HCEC 1CT (cell line): ENCODE results near the gene PAQR5.
"Not testable (repeated sequence)": the region's sequence is repeated elsewhere in the genome, so short reads cannot be mapped to it uniquely, and the experiment has no call there.

ENCODE experiments used
- DNase-seq: peaks from one replicate; pipeline ENCODE4 v3.0.0-alpha.2; 2017

Gene PAQR5

DNA sequence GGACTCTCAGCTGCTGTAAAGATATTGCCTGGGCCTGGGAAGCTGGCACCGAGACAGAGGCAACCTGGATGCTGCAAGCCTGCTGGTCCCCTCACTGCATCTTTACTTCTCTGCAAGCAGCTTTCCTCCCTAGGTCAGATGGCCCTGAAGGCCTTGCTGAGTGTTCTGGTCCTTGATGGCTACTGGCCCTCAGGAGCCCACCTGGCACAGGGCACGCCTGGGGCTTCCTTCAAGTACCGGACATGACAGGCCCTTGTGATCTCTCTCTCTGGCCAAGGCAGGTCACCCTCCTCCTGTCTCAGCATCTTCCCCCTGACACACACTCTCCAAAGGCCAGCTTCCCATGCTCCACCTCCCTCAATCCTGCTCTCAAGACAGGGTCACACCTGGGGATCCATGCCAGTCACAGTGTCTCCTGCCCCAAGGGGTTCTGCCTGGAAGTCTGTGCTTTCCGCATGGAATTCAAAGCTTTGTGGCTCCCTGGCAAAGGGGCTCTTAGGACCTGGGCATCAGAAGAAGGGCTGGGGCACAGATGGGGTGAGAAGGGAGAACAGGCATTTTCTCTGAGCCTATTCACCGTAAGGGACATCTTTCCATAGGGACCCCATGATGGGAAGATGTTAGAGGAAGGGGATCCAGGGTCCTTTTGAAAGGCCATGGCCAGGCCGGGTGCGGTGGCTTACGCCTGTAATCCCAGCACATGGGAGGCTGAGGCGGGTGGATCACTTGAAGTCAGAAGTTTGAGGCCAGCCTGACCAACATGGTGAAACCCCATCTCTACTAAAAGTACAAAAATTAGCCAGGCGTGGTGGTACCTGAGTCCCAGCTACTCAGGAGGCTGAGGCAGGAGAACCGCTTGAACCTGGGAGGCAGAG, 4.7 kb upstream of the PAQR5 start:
- DNase-seq, result no peak

GRCh38 chr15:69296606-69297005, 2.1 kb upstream of the PAQR5 start:
- no peak for DNase-seq

DNA sequence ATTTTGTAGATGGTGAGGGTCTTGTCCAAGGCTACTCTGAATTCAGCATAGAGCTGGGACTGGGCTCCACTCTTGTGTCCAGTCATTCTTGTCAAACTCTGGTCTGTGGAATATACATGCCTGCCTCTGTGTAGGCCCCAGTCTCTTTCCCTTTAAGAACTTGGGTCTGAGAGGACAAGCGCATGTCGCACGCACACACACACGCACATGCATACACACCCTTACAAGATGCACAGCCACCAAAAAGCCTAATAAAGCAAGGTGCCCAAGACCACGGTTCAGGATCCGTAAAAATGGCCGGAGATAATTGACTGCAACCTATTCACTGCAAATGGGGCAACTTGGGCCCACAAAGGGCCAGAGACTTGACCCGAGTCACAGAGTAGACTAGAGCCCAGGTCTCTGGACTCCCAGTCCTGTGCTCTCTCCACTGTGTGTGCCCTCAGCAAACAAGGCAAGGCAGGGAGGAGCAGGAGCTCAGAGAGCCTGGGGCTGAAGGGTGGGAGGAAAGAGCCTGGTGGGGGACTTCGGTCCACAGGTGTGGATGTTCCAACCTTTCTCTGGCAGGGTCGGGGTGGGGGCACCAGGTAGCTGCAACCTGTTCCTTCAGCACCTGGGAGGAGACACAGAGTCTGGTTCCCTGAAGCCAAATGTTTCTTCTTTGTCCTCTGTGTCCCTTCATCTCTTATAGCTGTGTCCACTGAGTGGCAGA, 914 bp upstream of the PAQR5 start:
- DNase-seq, result no peak

- no peak for DNase-seq
Observed at GRCh38 chr15:69298354-69298696, 387 bp upstream of the PAQR5 start.

DNA sequence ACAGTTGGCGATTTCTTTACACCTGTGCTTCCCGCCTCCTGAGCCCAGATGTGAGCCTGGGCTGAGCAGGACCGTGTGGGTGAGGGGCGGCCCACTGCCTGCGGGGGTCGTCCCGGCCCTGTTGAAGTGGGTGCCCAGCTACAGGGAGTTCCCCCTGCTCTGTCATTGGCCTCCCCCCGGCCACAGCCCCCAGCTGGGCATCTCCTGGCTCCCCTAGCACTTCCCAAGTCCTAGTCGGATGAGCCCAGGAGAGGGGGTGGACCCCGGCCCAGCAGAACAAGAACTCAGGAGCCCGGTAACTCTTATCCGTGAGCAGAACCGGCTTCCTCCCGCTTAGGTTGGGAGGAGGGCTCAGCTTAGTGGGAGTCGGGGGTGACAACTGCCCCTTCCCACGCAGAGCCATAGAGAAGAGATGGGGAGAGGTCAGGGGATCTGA, 757 bp downstream of the PAQR5 start:
- DNase-seq, result no peak

GRCh38 chr15:69299943-69300588, 1.4 kb downstream of the PAQR5 start:
- no peak for DNase-seq

- DNase-seq, result not testable (repeated sequence)
Observed at GRCh38 chr15:69301101-69301500, 2.4 kb downstream of the PAQR5 start.

GRCh38 chr15:69302087-69302486, 3.4 kb downstream of the PAQR5 start:
- not testable (repeated sequence) for DNase-seq

GRCh38 chr15:69302929-69303328, 4.2 kb downstream of the PAQR5 start:
- no peak for DNase-seq

DNA sequence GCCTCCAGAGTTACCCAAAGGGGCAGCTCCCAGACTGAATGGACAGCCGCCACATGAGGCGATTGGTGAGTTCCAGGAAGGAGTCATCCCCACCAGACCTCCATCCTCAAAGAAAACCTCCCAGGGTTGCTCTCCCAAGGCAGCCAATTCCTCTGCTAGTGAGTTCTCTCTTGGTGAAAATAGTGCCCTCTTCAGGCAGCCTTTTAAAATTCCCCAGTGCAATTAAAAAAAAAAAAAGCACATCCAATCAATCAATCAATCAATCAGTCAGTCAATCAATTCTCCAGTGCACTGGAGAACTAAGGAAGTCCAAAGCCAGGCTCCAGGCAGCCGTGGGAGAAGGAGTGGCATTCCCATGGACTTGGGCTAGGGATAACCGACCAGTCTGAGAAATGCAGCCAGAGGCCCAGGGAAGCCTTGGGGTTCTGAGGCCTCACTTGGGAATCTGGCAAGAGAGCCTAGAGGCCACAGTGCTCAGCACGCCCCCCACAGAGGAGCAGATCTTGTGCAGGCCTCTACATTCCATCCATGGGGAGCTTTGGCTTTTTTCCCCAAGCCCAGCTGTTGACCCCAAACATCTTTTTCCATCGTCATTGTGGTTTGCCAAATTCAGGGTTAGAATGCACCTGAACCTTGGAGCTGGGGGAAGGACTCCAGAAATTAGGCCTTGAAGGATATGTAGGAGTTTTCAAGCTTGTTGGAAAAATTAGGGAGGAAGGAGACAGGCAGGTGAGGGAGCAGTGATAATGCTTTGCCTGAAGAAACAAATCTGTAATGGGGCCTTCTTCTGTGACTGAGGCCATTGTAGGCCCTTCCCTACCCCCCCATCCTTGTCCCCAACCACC, 4.8 kb downstream of the PAQR5 start:
- DNase-seq, result peak; percentile 62

DNA sequence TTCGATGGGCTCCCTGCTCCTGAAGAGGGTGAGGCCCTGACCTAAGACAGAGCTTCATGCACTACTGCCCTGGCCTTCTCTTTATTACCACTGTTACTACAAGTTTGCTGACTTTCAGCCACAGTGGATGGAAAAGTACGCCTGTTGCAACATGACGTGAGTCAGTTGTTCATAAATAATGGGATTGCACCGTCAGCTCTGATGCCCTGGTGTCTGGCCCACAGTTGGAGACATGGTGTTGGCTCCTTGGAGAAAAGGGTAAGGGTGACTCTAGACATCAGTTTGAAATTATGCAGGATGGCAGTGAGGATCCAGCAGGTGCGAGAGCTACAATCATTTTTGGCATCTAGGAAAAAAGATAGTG, 5.5 kb downstream of the PAQR5 start:
- DNase-seq, result peak; percentile 92

GRCh38 chr15:69305204-69305931, 6.7 kb downstream of the PAQR5 start:
- peak; percentile 95 for DNase-seq

DNA sequence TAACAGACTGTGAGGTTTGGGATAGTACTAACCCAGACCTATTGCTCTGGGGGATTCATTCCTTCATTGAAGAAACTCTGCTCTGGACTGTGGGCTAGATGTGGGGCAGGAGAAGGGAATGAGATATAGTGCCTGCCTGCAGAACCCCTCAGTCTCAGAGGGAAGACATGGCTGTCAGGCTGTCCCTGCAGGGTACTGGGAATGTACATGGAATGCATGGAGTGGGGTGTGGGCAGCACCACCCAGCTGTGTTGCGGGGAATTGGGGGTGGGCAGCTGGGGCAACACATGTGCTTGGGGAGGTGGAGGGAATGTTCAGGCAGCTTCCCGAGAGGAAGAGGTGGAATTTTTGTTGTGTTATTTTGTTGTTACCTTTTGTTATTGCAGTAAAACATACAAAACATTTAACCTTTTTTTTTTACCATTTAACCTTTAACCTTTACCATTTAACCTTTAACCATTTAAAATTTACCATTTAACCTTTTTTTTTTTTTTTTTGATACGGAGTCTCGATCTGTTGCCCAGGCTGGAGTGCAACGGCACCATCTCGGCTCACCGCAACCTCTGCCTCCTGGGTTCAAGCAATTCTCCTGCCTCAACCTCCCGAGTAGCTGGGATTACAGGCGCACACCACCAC, 7.3 kb downstream of the PAQR5 start:
- no peak for DNase-seq

DNA sequence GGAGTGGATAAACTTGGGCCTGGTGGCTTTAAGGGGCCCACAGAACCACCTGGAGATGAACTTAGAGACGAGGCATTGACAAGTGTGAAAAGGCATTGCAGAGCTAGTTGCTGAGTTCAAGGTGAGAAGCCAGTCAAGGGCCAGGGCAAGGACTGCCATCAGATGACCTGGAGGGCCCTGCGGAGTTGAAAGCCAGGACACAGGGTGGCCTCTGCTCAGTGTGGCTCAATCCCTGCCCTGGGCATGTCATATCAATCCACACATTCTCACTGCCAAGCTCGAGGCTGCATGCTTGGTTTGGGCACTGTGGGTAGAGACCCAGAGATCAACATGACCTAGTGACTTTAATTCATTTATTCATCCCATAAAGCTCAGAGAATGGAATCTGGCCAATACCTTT, 9.2 kb downstream of the PAQR5 start:
- DNase-seq, result no peak

DNA sequence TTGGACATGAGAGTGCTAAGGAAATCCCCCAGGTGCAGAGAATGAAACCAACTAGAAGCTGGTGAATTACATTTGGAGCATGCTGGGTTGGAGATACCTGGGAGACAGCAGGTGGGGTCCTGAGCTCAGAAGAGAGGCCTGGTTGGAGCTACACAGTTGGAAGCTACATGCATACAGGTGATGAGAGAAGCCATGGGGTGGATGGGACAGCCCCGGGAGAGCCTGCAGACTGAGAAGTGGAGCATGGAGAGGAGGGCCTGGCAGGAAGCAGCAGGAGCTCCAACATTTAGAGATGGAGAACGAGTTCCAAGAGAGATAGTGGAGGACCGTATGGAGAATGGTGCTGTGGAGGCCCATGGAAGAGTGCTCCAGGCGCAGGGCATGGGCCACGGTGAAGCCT, 10.2 kb downstream of the PAQR5 start:
- DNase-seq, result no peak

GRCh38 chr15:69311319-69311721, 12.6 kb downstream of the PAQR5 start:
- DNase-seq, result peak; percentile 48

DNA sequence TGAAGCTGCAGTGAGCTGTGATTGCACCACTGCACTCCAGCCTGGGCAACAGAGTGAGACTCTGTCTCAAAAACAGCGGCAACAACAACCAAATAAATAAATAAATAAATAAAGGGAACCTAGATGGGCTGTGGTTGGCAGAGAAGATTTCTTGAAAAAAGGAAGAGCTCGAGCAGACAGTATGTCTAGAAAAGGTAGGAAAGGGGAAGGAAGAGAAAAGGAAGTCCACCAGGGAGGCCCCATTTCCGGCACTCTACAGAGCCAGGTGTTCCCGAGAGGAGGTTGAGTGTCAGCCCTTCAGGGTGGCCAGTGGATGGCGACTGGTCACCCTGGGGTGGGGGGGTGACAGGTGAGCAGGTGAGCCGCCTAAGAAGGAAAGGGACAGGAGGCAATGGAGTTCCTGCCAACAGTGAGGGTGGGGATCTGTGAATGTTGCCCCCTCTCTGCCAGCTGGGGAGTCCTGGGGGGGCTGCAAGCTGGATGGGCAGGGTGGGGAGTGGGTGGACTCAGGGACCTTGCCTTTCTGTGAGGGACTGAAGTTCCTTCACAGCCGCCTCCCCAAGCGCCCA, 14.8 kb downstream of the PAQR5 start:
- DNase-seq, result no peak

DNA sequence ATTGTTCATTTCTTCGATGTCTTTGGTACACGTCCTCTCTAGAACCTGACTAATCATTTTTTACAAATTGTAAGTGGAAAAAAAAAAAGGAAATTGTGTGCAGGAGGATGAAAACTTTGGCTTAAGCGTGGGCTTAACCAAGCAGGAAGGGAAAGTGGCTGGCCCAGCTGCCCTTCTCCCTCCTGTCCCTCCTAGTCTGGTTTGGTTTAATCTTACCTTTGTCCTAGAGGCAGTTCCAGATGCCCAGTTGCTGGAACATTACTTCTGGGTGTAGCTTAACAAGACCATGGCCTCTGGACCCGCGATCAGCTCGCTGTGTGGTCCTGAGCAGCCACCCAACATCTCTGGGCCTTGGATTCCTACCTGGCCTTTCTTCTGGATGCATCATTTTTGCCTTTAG, 15.4 kb downstream of the PAQR5 start:
- no peak for DNase-seq

- no peak for DNase-seq
Observed at GRCh38 chr15:69314736-69315135, 16.0 kb downstream of the PAQR5 start.

- no peak for DNase-seq
Observed at GRCh38 chr15:69315402-69316110, 16.8 kb downstream of the PAQR5 start.

DNA sequence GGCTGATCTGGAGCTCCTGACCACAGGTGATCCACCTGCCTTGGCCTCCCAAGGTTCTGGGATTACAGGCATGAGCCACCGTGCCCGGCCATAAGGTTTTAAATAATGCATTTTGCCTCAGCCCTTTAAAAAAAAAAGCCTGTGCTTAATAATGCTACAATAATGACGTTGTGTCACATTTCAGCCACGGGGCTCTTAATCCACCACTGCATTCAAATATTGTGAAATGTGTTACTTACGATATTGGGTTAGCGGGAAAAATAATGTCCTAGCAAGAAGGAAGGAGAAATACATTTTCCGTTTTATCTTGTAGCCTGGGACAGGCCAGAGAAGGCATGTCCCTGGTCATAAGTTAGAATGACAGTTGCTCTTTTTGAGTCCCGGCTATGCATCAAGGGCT, 17.6 kb downstream of the PAQR5 start:
- no peak for DNase-seq
